DMS53 (cell line): ENCODE data around the gene ZNF669.
"Not testable (repeated sequence)": the region's sequence is repeated elsewhere in the genome, so short reads cannot be mapped to it uniquely, and the experiment has no call there.

Experiments
- DNase-seq: peaks from one replicate; lab custom pipeline; 2025; lab: John Stamatoyannopoulos, UW

ZNF669 gene

GRCh38 chr1:247103859-247104591, at the start of gene ZNF669:
TSS of gene ZNF669 (minus strand) at chr1:247104356. CDS start at chr1:247104199, 157 bp downstream.
- peak; percentile 99 for DNase-seq

- no peak for DNase-seq
Measured at GRCh38 chr1:247147781-247148180, 43.6 kb upstream of the ZNF669 start.

DNA sequence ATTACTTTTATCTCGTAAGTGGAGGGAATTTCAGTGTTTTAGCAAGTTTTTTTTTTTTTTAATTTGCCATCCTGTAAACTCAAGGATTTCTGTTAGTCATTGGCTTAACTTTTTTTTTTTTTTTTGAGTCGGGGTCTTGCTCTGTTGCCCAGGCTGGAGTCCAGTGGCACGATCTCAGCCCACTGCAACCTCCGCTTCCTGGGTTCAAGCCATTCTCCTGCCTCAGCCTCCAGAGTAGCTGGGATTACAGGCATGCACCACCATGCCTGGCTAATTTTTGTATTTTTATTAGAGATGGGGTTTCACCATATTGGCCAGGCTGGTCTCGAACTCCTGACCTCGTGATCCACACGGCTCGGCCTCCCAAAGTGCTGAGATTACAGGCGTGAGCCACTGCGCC, 43.0 kb upstream of the ZNF669 start:
- DNase-seq: not testable (repeated sequence)

DNA sequence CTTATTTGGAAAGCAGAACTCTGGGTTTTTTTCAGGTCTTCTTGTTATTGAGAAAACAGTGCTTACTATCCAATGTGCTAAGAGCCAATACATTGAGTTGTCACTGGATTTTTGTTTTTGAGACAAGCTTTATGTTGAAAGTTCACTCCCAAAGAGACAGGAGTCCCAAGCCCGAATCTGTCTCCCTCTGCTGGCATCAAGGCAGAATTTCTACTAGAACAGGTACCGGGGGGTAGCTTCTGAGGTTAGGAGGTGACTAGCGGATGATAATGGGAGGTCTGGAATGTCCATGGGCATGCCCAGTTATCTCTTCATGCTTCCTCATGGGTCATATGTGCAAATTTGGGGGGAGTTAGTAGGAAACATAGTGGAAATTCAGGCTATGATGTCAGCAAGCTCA, 42.5 kb upstream of the ZNF669 start:
- DNase-seq: peak; percentile 52

DNA sequence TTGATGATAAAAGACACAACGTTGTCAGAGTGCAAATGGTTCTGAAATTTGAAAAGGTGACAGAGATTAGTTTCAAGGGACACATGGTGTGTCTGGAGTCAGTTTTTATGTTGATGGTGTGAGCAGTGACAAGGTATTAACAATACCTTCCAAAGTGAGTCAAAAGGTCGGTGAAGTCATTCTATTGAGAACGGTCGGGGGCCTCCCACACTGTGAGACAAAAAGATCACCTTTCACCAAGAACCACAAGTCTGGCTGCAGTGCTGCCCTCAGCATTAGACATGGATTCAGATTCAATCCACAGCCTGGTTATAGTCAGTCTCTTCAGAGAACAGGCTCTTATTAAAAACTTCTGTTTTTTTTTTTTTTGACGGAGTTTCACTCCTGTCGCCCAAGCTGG, 41.1 kb upstream of the ZNF669 start:
- no peak for DNase-seq

DNA sequence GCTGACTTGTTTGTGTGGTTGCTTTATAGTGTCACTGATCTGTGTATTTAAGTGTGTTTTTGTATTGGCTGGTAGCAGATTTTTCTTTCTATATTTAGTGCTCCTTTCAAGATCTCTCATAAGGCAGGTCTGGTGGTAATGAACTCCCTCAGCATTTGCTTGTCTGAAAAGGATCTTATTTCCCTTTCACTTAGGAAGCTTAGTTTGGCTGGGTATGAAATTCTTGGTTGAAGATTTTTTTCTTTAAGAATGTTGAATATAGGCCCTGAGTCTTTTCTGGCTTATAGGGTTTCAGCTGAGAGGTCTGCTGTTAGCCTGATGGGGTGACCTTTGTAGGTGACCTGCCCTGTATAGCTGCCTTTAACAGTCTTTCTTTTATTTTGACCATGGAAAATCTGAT, 35.4 kb upstream of the ZNF669 start:
- DNase-seq: not testable (repeated sequence)

DNA sequence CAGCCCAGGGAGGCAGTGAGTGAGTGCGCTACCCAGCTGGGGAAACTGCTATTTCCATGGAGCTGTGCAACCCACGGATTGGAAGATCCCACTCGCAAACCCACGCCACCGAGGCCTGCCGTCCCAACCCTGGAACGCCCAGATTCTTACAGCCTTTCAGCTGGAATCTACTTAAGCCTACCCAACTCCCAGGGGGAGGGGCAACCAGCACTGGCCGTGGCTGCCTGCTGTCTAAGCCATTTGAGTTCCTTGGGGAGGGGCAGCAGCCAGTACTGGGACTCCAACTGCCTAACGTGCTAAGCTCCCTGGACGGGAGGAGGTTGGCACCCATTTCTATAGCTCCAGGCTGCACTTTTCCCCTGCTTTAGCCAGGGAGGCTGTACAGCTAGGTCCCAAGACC, 27.1 kb upstream of the ZNF669 start:
- DNase-seq: no peak

DNA sequence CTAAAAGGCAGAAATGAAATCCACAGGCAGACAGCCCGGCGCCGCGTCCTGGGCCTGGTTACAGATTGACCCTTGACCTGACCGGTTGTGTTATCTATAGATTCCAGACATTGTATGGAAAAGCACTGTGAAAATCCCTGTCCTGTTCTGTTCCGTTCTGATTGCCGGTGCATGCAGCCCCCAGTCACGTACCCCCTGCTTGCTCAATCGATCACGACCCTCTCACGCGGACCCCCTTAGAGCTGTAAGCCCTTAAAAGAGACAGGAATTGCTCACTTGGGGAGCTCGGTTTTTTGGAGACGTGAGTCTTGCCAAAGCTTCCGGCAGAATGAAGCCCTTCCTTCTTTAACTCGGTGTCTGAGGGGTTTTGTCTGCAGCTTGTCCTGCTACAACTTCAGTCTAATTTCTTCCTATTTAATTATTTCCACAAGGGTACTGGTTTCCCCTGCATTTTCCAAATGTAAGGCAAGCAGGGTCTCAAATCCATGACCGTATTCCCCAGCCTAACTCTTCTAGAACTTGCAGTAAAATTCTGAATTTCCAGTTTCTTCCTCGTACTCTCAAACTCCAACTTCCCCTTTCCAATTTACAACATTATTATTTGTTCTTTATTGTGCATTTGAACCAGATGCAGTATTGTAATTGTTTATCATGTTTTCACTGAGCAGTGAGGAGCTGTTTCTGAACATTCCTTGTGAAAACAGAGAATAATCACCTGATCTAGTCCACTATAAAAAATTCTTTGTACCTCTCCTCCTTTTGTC, 23.5 kb upstream of the ZNF669 start:
- not testable (repeated sequence) for DNase-seq

DNA sequence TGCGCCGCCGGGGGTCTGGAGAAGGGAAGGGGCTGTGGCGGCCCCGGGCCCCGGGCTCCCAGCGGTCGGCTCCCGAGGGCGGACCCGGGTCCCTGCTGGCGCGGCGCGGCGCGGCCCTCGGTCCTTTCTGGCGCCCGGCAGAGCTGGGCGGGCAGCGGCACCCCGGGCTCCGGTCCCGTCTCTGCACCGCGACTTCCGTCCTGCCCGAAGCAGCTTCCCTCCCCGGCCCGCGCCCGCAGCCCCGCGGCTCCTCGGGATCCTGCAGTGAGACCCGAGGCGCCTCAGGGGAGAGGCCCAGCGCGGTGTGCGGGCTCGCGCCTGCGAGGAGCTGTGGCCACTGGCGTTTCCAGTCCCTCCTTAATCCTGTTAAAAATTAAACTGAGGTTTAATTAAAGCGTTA, 22.4 kb upstream of the ZNF669 start:
- DNase-seq: not testable (repeated sequence)

DNA sequence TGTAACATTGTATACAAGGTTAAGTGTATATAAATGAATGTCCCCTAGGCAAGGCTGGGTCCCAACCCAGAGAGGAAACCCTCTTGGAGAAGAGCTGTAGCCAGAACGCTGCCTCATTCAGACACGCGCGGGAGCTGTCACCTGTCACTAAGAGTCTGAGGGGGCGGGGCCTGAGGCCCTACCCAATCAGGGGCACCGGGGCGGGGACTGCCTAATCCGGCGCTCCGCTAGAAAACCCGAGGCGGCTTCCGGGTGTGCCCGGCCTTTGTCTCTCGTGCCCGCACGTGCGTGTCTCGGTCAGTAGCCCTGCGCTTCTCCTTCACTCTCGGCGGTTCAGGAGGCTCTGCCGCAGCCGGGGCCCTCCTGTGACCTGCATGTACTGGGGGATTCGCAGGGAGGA, 22.0 kb upstream of the ZNF669 start:
- DNase-seq: not testable (repeated sequence)

DNA sequence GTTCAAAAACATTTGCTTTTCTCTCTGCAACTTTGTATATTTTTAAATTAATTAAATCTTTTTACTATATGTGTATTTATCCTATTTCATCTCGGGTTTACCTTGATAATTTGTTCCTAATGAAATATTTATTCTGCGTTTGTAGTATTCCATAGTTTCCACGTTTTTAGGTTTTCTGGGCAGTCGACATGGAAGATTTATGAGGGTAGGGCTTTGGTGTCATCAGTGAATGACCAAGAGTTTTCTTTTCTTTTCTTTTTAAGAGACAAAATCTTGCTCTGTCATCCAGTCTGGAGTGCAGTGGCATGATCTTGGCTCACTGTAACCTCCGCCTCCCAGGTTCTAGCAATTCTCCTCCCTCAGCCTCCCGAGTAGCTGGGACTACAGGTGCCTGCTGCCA, 17.2 kb upstream of the ZNF669 start:
- DNase-seq: no peak

DNA sequence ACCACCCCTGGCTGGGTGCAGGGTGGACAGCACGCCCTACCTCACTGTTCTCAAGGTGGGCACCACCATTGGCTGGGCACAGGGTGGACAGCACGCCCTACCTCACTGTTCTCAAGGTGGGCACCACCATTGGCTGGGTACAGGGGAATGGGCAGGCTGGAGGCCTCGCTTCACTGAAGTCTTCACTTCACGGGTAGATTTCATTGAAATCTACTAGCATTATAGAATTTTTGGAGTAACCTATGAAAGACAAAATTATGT, 16.2 kb upstream of the ZNF669 start:
- DNase-seq: not testable (repeated sequence)

GRCh38 chr1:247119600-247120407, 15.6 kb upstream of the ZNF669 start:
- DNase-seq: peak; percentile 37

- DNase-seq: peak; percentile 85
Measured at GRCh38 chr1:247118946-247119446, 14.8 kb upstream of the ZNF669 start.

DNA sequence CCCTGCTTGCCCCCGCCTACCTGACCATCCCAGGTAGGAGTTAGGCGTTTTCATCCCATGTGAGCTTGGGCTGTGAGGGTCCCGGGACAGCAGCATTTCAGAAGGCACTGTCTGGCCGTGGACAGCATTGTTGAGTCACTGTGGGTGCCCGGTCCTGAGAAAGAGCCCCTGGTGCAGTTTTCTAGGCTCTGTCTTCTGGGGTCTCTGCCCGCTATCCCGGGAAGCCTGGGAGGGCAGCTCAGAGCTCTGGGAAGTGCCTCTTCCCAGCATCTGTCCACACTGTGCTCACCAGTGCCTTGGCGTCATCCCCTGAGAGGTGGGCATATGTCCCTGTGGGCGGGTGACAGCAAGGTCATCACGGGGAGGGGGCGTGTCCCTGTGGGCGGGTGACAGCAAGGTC, 11.4 kb upstream of the ZNF669 start:
- DNase-seq: no peak

DNA sequence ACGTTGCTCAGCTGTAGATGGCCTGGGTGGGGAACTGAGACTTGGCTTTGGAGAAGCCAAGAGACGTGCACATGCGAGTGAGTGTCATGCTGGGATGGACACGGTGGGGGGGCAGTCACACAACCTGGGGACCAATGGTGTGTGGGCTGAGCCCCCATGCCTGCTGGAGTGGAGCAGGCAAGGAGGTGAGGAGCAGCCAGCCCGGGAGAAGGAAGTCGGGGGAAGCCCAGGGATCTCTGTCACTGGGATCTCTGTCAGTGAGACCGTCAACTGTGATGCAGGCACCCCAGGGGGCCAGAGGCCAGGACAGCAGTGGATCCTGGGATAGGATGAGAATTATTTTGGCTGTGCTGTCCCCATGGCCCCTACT, 11.0 kb upstream of the ZNF669 start:
- DNase-seq: peak; percentile 21

GRCh38 chr1:247114351-247115140, 10.4 kb upstream of the ZNF669 start:
- no peak for DNase-seq

DNA sequence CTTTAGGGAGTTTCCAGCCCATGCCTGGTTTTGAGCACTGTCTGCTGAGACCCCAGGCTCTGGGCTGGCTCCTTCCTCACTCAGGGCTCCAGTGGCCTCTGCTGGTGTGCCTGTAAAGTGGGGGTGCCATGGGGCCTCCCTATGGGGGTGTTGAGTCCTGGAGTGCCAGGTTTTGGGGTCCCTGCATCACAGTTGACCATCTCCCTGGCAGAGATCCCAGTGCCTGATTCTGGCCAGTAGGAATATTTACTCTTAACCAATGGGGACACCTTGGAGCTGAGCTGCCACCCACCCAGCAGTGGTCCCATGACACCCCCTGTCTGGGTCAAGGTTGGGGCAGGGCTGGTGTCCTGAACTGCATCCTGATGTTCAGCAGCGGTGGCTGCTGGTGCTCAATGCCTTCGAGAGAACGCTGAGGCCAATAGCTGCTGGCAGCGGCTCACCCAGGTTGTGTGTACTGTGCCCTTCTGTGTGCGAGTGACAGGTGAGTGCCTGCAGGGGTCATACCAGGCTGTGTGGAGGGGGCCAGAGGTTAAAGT, 9.6 kb upstream of the ZNF669 start:
- DNase-seq: no peak

DNA sequence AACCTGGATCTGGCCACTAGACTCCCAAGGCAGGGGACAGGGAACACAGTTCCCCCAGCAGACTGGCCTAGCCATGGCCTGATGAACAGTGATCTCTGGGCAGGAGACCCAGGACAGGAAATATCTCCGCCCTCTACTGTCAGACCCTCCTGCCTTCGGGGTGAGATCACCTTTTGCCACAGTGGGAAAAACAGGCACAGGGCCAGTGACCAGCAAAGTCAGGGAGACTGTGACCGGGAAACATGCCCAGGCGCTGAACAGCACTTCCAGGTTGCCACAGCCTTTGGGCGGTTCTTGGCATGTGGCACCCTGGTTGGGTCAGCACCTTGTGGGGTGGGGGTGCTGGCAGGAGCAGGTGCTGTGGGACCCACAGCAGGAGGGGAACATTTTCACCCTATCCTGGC, 8.9 kb upstream of the ZNF669 start:
- peak; percentile 33 for DNase-seq

DNA sequence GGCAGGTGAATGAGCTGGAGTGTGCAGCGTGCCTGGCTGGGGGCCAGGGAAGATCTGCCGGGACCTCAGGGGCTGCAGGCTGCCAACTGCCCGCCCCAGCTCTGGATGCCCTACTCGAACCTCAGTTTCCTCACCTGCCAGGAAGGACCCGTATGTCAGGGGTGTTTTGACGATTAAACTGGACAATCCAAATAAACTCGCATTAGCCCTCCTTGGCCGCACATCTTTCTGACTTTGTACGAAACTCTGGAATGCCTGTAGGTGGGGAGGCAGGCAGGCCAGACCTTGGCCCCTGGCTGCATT, 8.3 kb upstream of the ZNF669 start:
- no peak for DNase-seq

DNA sequence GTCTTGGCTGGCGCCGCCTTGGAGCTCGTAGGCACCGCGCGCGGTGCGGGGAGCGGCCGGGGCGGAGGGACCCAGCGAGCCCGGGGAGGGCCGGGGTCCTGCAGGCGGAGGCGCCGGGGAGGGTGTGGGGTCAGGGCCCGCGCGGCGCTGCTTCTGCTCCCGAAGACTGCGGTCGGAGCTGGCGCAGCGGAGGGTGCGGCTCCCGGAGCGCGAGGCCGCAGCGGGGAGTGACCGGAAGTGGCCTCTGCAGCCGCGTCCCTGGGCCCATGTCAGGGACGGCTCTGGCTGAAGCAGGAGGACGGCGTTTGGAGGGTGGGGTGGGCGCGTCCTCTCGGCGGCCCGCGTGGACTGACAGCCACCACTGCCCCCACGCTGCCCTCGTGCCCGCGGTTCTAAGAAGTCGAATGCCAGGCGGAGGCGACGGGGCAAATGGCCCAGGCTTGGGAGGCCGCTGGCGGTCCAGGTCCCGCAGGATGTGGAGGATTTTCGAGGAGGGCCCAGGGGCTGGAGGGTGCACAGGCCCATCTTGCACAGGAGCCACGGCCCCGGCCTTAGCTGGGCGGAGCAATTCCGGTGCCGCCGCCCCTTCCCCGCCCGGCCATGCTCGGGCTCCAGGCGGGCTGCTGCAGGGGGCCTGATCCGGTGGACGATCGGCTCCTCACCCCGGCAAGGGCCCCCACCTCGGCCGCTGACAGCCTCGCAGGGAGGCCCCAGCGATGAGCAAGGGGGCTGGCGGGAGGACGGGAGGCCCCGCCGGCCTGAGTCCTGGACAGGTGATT, 7.7 kb upstream of the ZNF669 start:
- peak; percentile 76 for DNase-seq
